ENCODE results near the gene SHROOM3.

- TF ChIP-seq ZFP36 (IDR thresholded peaks at IDR 0.05; ENCODE audit: borderline replicate concordance, partially characterized antibody) = no peak
- TF ChIP-seq CTCF (IDR thresholded peaks at IDR 0.05) = no peak
- no peak for TF ChIP-seq RCOR1 (IDR thresholded peaks at IDR 0.05; ENCODE audit: low read depth, low read length)
- no peak for TF ChIP-seq POLR2A (IDR thresholded peaks at IDR 0.05; ENCODE audit: low read length)
- no peak for TF ChIP-seq CHD2 (IDR thresholded peaks at IDR 0.05; ENCODE audit: low read length, partially characterized antibody)
- no peak for TF ChIP-seq RFX5 (IDR thresholded peaks at IDR 0.05)
- TF ChIP-seq SMC3 (IDR thresholded peaks at IDR 0.05) = no peak
- TF ChIP-seq, protein P1, sequence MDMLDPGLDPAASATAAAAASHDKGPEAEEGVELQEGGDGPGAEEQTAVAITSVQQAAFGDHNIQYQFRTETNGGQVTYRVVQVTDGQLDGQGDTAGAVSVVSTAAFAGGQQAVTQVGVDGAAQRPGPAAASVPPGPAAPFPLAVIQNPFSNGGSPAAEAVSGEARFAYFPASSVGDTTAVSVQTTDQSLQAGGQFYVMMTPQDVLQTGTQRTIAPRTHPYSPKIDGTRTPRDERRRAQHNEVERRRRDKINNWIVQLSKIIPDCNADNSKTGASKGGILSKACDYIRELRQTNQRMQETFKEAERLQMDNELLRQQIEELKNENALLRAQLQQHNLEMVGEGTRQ (IDR thresholded peaks at IDR 0.05) = no peak
- TF ChIP-seq POLR2AphosphoS2 (conservative IDR thresholded peaks at IDR 0.05; ENCODE audit: low read length) = no peak
- TF ChIP-seq NR3C1 (IDR thresholded peaks at IDR 0.05) = no peak
- no peak for TF ChIP-seq PBX3 (IDR thresholded peaks at IDR 0.05)
- TF ChIP-seq ATOH8 (CRISPR knock-in tag; IDR thresholded peaks at IDR 0.05; ENCODE audit: low read depth) = no peak
- no peak for TF ChIP-seq ESRRA (IDR thresholded peaks at IDR 0.05; ENCODE audit: borderline replicate concordance, low read length)
- TF ChIP-seq MYC (IDR thresholded peaks at IDR 0.05; ENCODE audit: borderline replicate concordance, low read length) = no peak
Measured at GRCh38 chr4:76690906-76691275, 255.9 kb downstream of the SHROOM3 start.
